K562 (cell line): ENCODE measurements around the gene MYO1B. TPM values are rescaled to one million over a fixed set of nuclear protein-coding genes. Genes with fewer than 3 reads are reported as not detected.

Experiments used
- ATAC-seq: fragments of 200-7000 bp; cut with Tn5 transposase; 3 replicates; pipeline ENCODE4 v1.9.1; 2020; ENCODE audit warnings: moderate library complexity
- BruUV-seq: library from RNA; stranded (reverse); fragments of 400-500 nt; replicated peaks from 2 replicates; lab custom pipeline; 2021; lab: Mats Ljungman, UMichigan
- CTCF ChIA-PET: fragments of 300-600 bp; formaldehyde crosslinking; extraction: SDS; loops from one replicate; lab custom pipeline; 2021; ENCODE audit warnings: low intra/inter-chr PET ratio; lab: Yijun Ruan, JAX
- POLR2A ChIA-PET: fragments of 300-600, 350-650 bp; sonication (Branson Sonifier 250); formaldehyde crosslinking; extraction: SDS; loops from one replicate; lab custom pipeline; 2021; ENCODE audit warnings: antibody characterized with exemption, inconsistent platforms; lab: Yijun Ruan, JAX
- DNase-seq, 4 experiments: peaks; one replicate each; pipeline versions ENCODE4 v3.0.0 to v3.0.0-alpha.2; 2011 to 2018; ENCODE audit warnings: low spot score in 3 of 4, mixed read lengths in 3 of 4; ENCODE audit errors: extremely low read depth in 1 of 4
- FAIRE-seq: peaks from 2 replicates; lab custom pipeline; 2011; peaks lifted over from hg19 to GRCh38; lab: Jason Lieb, UNC
- H2AFZ ChIP-seq: 2 replicates; pipeline ENCODE4 v1.6.0; 2011; ENCODE audit warnings: low read depth, low read length, control low read depth, inconsistent platforms
- H3K27ac ChIP-seq: fragments of 200-600 bp; 3 replicates; pipeline ENCODE4 v1.8.0; 2011; ENCODE audit warnings: low read depth, mild to moderate bottlenecking, control low read depth, inconsistent platforms, low read length, moderate library complexity, mixed read lengths; ENCODE audit errors: extremely low read depth
- H3K27me3 ChIP-seq, 2 experiments: fragments of 300-600 bp in 1 of 2; 2 replicates in 1 of 2; 3 replicates in 1 of 2; pipeline versions ENCODE4 v1.6.0 to v1.8.0; 2011; ENCODE audit warnings: inconsistent platforms in 2 of 2, low read length in 2 of 2, mild to moderate bottlenecking in 1 of 2, mixed read lengths in 1 of 2, moderate library complexity in 1 of 2; ENCODE audit not compliant: control insufficient read depth in 2 of 2, insufficient read depth in 2 of 2
- H3K36me3 ChIP-seq: fragments of 300-600 bp; 3 replicates; pipeline ENCODE4 v1.8.0; 2011; ENCODE audit warnings: mild to moderate bottlenecking, low read length, inconsistent platforms; ENCODE audit not compliant: control insufficient read depth, insufficient read depth
- H3K4me1 ChIP-seq, 2 experiments: fragments of 200-600 bp in 1 of 2; replicated peaks in 1 of 2; 2 replicates in 1 of 2; 3 replicates in 1 of 2; pipeline versions ENCODE4 v1.5.1 to v1.8.0; 2011; ENCODE audit warnings: inconsistent platforms in 2 of 2, low read length in 2 of 2, mild to moderate bottlenecking in 1 of 2, mixed read lengths in 1 of 2, moderate library complexity in 1 of 2; ENCODE audit not compliant: control insufficient read depth in 2 of 2, insufficient read depth in 2 of 2
- H3K4me2 ChIP-seq: 2 replicates; pipeline ENCODE4 v1.6.1; 2011; ENCODE audit warnings: low read length, control low read depth, inconsistent platforms, mixed read lengths; ENCODE audit not compliant: insufficient read depth
- H3K4me3 ChIP-seq: fragments of 200-600 bp; sonication (generic), shearing (Covaris generic); 2 replicates; pipeline ENCODE4 v1.5.1; 2016; ENCODE audit warnings: control low read depth, inconsistent platforms
- H3K79me2 ChIP-seq: fragments of 200-600 bp; 3 replicates; pipeline ENCODE4 v1.8.0; 2011; ENCODE audit warnings: low read length, inconsistent platforms; ENCODE audit not compliant: control insufficient read depth, insufficient read depth
- H3K9ac ChIP-seq, 2 experiments: 2 replicates each; pipeline versions ENCODE4 v1.6.0 to v1.6.1; 2011; ENCODE audit warnings: low read depth in 2 of 2, low read length in 2 of 2, control low read depth in 1 of 2, inconsistent platforms in 1 of 2, mild to moderate bottlenecking in 1 of 2, mixed read lengths in 1 of 2; ENCODE audit not compliant: insufficient read depth in 1 of 2
- H3K9me1 ChIP-seq: one replicate; pipeline ENCODE4 v1.6.0; 2011; ENCODE audit warnings: inconsistent platforms, mild to moderate bottlenecking, low read length, moderate library complexity; ENCODE audit not compliant: control insufficient read depth, insufficient read depth
- H3K9me3 ChIP-seq: replicated peaks from 2 replicates; pipeline ENCODE4 v1.5.1; 2011; ENCODE audit warnings: low read depth, low read length, inconsistent platforms; ENCODE audit not compliant: control insufficient read depth, insufficient read depth
- H4K20me1 ChIP-seq: replicated peaks from 2 replicates; pipeline ENCODE4 v1.6.1; 2011; ENCODE audit warnings: low read length, inconsistent platforms, mixed read lengths; ENCODE audit not compliant: control insufficient read depth, insufficient read depth
- ARID2 ChIP-seq: fragments of 450-650 bp; IDR thresholded peaks from 2 replicates; pipeline ENCODE4 v1.6.1; 2017; ENCODE audit warnings: antibody characterized with exemption, mild to moderate bottlenecking
- E2F8 ChIP-seq: fragments of 450-650 bp; IDR thresholded peaks from 2 replicates; pipeline ENCODE4 v1.7.1; 2018; ENCODE audit warnings: mild to moderate bottlenecking, low read depth; ENCODE audit not compliant: partially characterized antibody
- EZH2 ChIP-seq: IDR thresholded peaks from 2 replicates; pipeline ENCODE4 v1.6.1; 2012; ENCODE audit warnings: low read depth, mild to moderate bottlenecking, inconsistent platforms, low read length, borderline replicate concordance
- FOXM1 ChIP-seq, 2 experiments: fragments of 450-650 bp in 1 of 2; sonication (generic) in 1 of 2; formaldehyde crosslinking in 1 of 2; IDR thresholded peaks; 2 replicates each; pipeline versions ENCODE4 v1.6.1 to v1.9.0; 2017 to 2022; ENCODE audit warnings: low read depth in 2 of 2, mild to moderate bottlenecking in 2 of 2, missing genetic modification reagents in 1 of 2, moderate library complexity in 1 of 2
- KLF6 ChIP-seq: fragments of 250-450 bp; sonication (Bioruptor Pico); IDR thresholded peaks from 2 replicates; pipeline ENCODE4 v1.4.0; 2020; ENCODE audit warnings: mild to moderate bottlenecking, moderate library complexity, borderline replicate concordance
- PKNOX1 ChIP-seq: fragments of 450-650 bp; IDR thresholded peaks from 2 replicates; pipeline ENCODE4 v1.6.1; 2016
- ZBTB12 ChIP-seq: fragments of 250-450 bp; sonication (Bioruptor Pico); IDR thresholded peaks from 2 replicates; pipeline ENCODE4 v1.4.0; 2020
- ZC3H11A ChIP-seq: IDR thresholded peaks from 2 replicates; pipeline ENCODE4 v1.6.1; 2012; ENCODE audit warnings: low read depth, low read length, improper control_type of control experiment
- ZNF512 ChIP-seq: IDR thresholded peaks from 2 replicates; pipeline ENCODE4 v1.6.1; 2016; ENCODE audit warnings: missing genetic modification characterization, missing compliant biosample characterization
- ZNF57 ChIP-seq: fragments of 450-650 bp; formaldehyde crosslinking; IDR thresholded peaks from 2 replicates; pipeline ENCODE4 v1.4.0; 2020; ENCODE audit warnings: mild to moderate bottlenecking, moderate library complexity
- WGBS: fragments of 100-300 bp; shearing (Covaris generic); methylation state at CpG from one replicate; pipeline ENCODE4 v1.1.6; 2016; ENCODE audit warnings: low coverage, mixed read lengths; ENCODE audit not compliant: insufficient coverage; ENCODE audit errors: missing lambda C conversion rate; 5-methylcytosine and 5-hydroxymethylcytosine counted together
- in situ Hi-C: fragments of 300-500 bp; cut with MboI; formaldehyde crosslinking; loops from 4 replicates; pipeline ENCODE4 v1.15.0; 2018; ENCODE audit warnings: inconsistent platforms, mixed read lengths
- intact Hi-C: fragments of 100-400 bp; cut with micrococcal nuclease; formaldehyde crosslinking; loops from 2 replicates; pipeline ENCODE4 v1.14.2; 2022
- polyA plus RNA-seq, 8 experiments: library from polyadenylated mRNA; depleted of rRNA in 4 of 8; stranded (reverse) in 5 of 8; unstranded in 3 of 8; fragments of >200 nt; fragmentation: Nextera tagmentation in 2 of 8; fragmentation: Illumina TruSeq in 1 of 8; extraction: Ambion mirVana in 2 of 8; extraction: Trizol in 1 of 8; gene quantifications; 2 replicates each; pipeline versions ENCODE4 v1.2.1 to v1.2.3, GENCODE V29; 2011 to 2014; ENCODE audit warnings: inconsistent platforms in 1 of 8, missing spikeins in 1 of 8
- total RNA-seq, 7 experiments: library from RNA; depleted of rRNA in 6 of 7; stranded (reverse); fragments of >200 nt in 6 of 7; fragmentation: Illumina TruSeq in 2 of 7; extraction: Trizol in 2 of 7; gene quantifications; 2 replicates each; pipeline versions ENCODE4 v1.2.1 to v1.2.3, GENCODE V29; 2011 to 2021; ENCODE audit warnings: low replicate concordance in 1 of 7

MYO1B gene
- total and polyA plus RNA-seq, 9 of the 15 experiments (the other 6 are each of a cell fraction or from before 2014, with no cell fraction given) = 0.04 to 0.33 (median 0.20) TPM; not detected in 5

GRCh38 chr2:191250986-191251385 lies 5.8 kb downstream of the MYO1B start (continued):
- TF ChIP-seq E2F8 (no peak), ARID2 (no peak), EZH2 (no peak)
- TF ChIP-seq, all 486 proteins: peak for 0

GRCh38 chr2:191252699-191253098 lies 7.5 kb downstream of the MYO1B start:
- Histone ChIP-seq H3K4me3 (no peak overlapping the region), H3K79me2 (no peaks in the 10 kb centered on the region), H3K27ac (no peak overlapping the region), H4K20me1 (no peaks in the 10 kb centered on the region), H3K9me3 (no peaks in the 10 kb centered on the region), H3K4me1 (no peaks in the 10 kb centered on the region), H3K9ac (no peak overlapping the region), H3K9me1 (no peaks in the 10 kb centered on the region), H3K36me3 (no peaks in the 10 kb centered on the region), H3K27me3 (no peaks in the 10 kb centered on the region), H2AFZ (no peak overlapping the region), H3K4me2 (no peak overlapping the region)
- 0% methylated on average over 2 of the region's 2 CpGs for WGBS
- intact Hi-C loops (no loop called here), in situ Hi-C loops (no loop called here)
- ChIA-PET POLR2A (no interaction called here), CTCF (no interaction called here)
- ATAC-seq (no peak), DNase-seq (no peak), FAIRE-seq (no peak)
- no TSS peak for BruUV-seq
- TF ChIP-seq KLF6 (CRISPR knock-in tag) (no peak), ZNF57 (CRISPR knock-in tag) (no peak), ZBTB12 (no peak), ZC3H11A (no peak), ZNF512 (tag) (no peak), PKNOX1 (peak; percentile 73), FOXM1 (IDR thresholded peaks at IDR 0.05; ENCODE audit: low read depth) (no peak), FOXM1 (CRISPR knock-in tag; IDR thresholded peaks at IDR 0.05; ENCODE audit: low read depth) (no peak)
